COLO668 (cell line): ENCODE measurements around the gene LPP.

Experiments used
- DNase-seq: peaks from one replicate; lab custom pipeline; 2025; ENCODE audit not compliant: unreplicated experiment; lab: John Stamatoyannopoulos, UW

Gene LPP

DNA sequence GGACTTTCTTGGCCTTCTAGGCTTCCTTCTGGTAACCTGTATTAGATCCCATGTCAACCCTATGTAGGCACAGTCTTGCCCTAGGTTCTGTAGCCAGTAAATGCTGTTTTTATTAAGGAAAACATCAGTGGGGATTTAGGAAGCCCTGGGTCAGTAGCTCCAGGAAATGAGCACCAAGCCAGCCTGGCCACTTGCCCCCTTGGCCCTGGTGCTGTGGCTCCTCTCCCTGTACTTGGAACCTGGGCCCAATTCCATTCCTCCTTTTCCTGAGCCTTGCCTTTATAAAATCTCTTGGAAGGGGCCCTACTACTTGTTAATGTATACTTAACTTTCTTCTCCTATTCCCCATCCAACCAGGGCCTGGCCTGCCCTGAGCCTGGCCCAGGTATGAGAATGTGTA, 774.0 kb downstream of the LPP start:
- no peak for DNase-seq

DNA sequence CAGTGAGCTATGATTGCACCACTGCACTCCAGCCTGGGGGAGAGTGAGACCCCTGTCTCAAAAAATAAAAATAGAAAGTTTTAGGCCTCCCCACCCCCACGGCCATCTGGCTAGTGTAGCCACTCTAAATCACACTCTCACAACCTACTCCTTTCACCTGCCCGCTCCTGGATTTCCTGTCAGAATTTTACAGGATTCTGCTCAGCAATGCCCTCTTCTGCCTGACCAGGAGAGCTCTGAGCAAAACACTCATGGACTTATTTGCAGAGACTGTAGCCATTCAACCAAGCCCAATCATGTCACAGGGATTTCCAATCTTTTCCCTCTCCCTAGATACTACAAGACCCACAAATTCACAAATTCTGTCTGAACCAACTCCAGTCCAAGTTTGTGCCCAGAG, 775.2 kb downstream of the LPP start:
- peak; percentile 3 for DNase-seq

DNA sequence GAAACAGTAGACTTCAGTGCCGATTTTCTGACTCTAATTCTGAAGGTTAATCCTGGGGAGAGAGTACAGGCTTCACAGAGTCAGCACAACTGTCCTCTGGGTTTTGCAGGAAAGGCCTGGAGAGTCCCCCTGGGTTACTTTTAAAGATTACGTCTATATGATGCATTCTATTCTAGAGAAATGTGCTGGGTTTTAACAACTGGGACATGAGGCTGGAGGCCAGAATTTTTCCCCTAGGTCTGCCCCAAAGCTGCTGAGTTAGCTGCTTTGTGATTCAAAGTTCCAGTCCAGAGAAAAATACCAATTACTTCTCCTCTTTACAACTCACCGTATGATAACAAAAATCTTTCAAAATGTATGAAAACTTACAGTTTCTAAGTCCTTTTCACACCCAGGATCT, 777.1 kb downstream of the LPP start:
- no peak for DNase-seq

DNA sequence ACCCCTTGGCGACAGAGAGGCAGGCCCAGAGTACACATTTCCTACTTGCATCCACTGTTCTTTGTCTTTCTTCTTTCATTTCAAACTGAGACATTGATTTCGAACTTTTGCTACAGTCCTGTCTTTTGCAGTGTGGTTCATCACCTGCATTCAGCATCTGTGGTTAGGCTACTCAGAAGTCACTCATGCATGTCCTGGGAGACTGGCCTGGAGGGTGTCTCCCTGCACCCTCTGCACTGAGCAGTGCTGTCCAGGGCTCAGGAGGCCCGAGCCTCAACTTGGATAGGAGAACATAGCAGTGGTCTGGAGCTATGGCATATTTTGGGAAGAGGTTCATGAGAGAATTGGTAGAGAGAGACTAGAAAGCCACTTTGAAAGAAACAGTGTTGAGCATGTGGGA, 777.6 kb downstream of the LPP start:
- DNase-seq, result peak; percentile 2

DNA sequence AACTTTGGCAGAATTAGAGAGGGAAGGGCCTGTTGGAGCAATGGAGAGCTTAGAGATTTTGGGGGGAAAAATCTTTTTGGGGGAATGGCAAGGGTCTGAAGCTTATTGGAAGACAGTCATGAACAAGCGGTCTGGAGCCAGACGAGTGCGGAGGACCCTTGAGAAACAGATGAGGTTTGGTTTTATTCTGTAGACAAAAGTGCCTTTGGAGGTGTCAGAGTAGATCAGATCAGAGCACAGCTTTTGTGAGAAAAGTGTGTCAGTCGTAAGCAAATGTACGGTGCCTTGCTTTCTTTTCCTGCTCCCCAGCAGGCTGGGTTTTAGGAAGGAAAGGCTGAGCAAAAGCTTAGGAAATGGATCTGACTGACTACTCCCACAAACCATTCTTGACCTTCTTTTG, 781.0 kb downstream of the LPP start:
- DNase-seq, result no peak

DNA sequence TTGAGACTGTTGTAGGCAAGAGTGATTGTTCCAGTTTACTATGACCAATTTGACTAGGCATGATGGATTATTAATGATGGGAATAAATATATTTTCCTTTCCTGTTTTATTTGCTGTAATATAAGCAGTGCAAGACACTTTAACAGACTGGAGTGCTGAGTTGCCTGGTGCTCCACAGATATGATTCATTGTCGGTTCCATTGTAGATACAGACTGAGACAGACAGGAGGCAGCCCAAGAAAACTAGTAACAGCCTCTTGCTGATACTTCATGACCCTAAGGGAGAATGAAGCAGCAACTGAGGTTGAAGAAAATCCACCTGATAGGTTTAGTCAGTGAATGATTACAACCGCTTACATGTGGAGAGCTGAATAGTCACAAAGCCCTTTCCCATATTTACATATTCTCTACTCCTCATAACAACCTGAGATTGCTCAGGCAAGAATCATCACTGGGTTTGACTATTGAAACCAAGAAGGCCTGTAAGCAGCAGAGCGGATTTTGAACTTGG, 782.7 kb downstream of the LPP start:
- no peak for DNase-seq

DNA sequence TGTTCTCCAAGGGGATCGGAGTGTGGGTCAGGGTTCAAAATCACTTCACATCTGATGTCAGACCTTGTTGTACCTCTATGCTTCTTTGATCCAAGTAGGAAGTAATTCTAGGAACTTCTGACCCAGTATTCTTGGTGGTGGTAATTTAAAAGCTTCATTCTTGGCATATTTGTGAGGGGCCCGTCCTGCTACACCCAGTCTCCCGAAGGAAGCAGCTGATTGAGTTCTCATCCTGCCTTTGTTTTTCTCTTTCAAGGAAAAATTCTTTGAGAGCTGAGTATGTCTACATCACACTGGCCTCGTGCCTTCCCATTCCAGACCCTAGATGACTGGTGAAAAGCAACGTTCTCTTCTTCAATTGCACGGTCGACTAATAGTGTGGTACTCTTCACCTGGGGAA, 783.4 kb downstream of the LPP start:
- DNase-seq, result no peak

DNA sequence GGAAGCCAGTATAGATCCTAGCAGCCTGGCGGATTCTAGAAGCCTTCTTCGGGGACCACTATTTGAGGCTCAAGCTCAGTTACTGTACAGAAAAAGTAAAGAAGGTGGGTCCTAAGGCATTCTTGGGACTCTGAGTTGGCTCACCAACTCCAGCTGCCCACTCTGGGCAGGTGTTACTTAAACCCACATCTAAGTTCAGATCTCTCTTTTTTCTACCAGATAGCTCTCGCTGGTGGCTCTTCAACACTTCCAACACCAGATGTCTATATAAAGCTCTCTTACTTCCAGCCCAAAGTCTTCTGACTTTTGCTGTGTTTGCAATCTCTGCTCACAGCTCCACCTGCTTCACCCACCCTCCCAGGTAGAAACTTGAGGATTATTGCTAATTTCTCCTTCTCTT, 785.0 kb downstream of the LPP start:
- no peak for DNase-seq

DNA sequence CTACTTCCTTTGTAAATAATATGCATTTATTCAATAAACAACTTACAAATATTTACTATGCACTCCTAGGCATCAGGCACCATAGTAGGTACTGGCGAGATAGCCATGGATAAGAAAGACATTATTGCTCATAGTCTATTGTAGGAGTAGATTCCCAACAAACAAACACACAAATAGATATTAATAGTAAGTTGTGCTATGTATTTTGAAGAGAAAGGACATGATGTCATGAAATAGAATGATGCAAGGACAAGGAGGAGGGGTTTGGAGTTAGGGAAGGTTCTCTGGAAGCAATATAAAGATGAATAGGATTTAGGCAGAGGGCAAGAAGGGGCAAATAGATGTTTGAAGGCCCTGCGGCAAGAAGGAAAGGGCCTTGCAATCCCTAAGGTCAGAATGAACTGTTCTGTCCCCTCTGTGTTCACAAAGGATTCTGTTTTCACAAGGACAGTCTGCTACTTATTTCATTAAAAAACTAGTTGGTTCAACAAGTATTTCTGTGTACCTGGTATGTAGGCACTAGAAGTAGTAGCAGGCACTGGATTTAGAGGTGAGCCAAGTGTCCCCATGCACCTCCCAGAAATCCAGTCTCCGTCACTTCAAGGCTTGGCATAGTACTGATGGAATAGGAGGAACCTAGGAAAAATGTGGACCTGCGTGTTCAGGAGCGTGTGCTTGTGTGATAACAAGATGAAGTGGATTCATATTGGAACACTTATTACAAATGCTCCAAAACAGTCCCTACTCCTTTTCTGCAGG, 786.0 kb downstream of the LPP start:
- DNase-seq, result no peak
